GM19324 (cell line): ENCODE measurements around the gene MTERF4.

ENCODE experiments used
- ATAC-seq: cut with Tn5 transposase; IDR thresholded peaks from one replicate; pipeline ENCODE4 v1.9.1; 2021; ENCODE audit warnings: mild to moderate bottlenecking, moderate library complexity; ENCODE audit not compliant: unreplicated experiment, low FRiP score

Gene MTERF4

GRCh38 chr2:241052677-241053360, 49.3 kb downstream of the MTERF4 start:
- ATAC-seq = no peak

GRCh38 chr2:241051578-241052487, 50.3 kb downstream of the MTERF4 start:
- ATAC-seq = no peak

- no peak for ATAC-seq
Observed at GRCh38 chr2:241050624-241051577, 51.2 kb downstream of the MTERF4 start.

GRCh38 chr2:241049739-241050623, 52.1 kb downstream of the MTERF4 start:
- ATAC-seq = no peak

GRCh38 chr2:241048949-241049343, 53.1 kb downstream of the MTERF4 start:
- ATAC-seq = no peak

GRCh38 chr2:241048149-241048948, 53.7 kb downstream of the MTERF4 start:
- no peak for ATAC-seq

- ATAC-seq = no peak
Observed at GRCh38 chr2:241047253-241048010, 54.7 kb downstream of the MTERF4 start.
